Neural progenitor cell (in vitro differentiated cells): ENCODE results near the gene CDIP1. TPM values are rescaled to one million over a fixed set of nuclear protein-coding genes. Genes with fewer than 3 reads are reported as not detected.

Experiments used
- DNase-seq: peaks from one replicate; pipeline ENCODE4 v3.0.0-alpha.2; 2016; ENCODE audit warnings: low spot score
- H2AFZ ChIP-seq: fragments of 200-600 bp; sonication (generic); replicated peaks from 2 replicates; pipeline ENCODE4 v1.6.1; 2016; ENCODE audit warnings: antibody characterized with exemption
- H3F3A ChIP-seq: fragments of 200-600 bp; sonication (generic); 2 replicates; pipeline ENCODE4 v1.6.1; 2016; ENCODE audit warnings: antibody characterized with exemption, low read depth
- H3K27ac ChIP-seq: fragments of 200-600 bp; sonication (generic); 2 replicates; pipeline ENCODE4 v1.5.1; 2016; ENCODE audit warnings: mild to moderate bottlenecking
- H3K27me3 ChIP-seq: fragments of 200-600 bp; sonication (generic); 2 replicates; pipeline ENCODE4 v1.6.1; 2016; ENCODE audit warnings: mild to moderate bottlenecking, moderate library complexity
- H3K36me3 ChIP-seq: fragments of 200-600 bp; sonication (generic); 2 replicates; pipeline ENCODE4 v1.5.1; 2016
- H3K4me1 ChIP-seq: fragments of 200-600 bp; sonication (generic); 2 replicates; pipeline ENCODE4 v1.6.1; 2016; ENCODE audit warnings: mixed run types
- H3K4me2 ChIP-seq: fragments of 200-600 bp; sonication (generic); 2 replicates; pipeline ENCODE4 v1.6.1; 2016
- H3K4me3 ChIP-seq: fragments of 200-600 bp; sonication (generic); 2 replicates; pipeline ENCODE4 v1.5.1; 2016
- H3K79me2 ChIP-seq: fragments of 200-600 bp; sonication (generic); 2 replicates; pipeline ENCODE4 v1.6.1; 2016; ENCODE audit warnings: low read depth
- H3K9ac ChIP-seq: fragments of 200-600 bp; sonication (generic); 2 replicates; pipeline ENCODE4 v1.6.1; 2016
- H3K9me3 ChIP-seq: fragments of 200-600 bp; sonication (generic); 2 replicates; pipeline ENCODE4 v1.5.1; 2016; ENCODE audit warnings: low read depth
- H4K20me1 ChIP-seq: fragments of 200-600 bp; sonication (generic); 2 replicates; pipeline ENCODE4 v1.6.1; 2016; ENCODE audit warnings: low read depth
- H3K27ac Mint-ChIP-seq: 3 replicates; pipeline ENCODE4 v1.8.0; 2021; ENCODE audit warnings: mixed read lengths
- H3K27me3 Mint-ChIP-seq: 2 replicates; pipeline ENCODE4 v1.8.0; 2022; ENCODE audit warnings: low read depth, mild to moderate bottlenecking, inconsistent platforms, moderate library complexity, mixed read lengths; ENCODE audit not compliant: insufficient read depth
- H3K36me3 Mint-ChIP-seq: 3 replicates; pipeline ENCODE4 v1.8.0; 2021; ENCODE audit warnings: mixed read lengths
- H3K4me1 Mint-ChIP-seq: 3 replicates; pipeline ENCODE4 v1.8.0; 2021; ENCODE audit warnings: mixed read lengths
- H3K4me3 Mint-ChIP-seq: 3 replicates; pipeline ENCODE4 v1.8.0; 2021; ENCODE audit warnings: mild to moderate bottlenecking, moderate library complexity, mixed read lengths
- H3K9me3 Mint-ChIP-seq: 3 replicates; pipeline ENCODE4 v1.8.0; 2020; ENCODE audit warnings: mixed read lengths
- CTCF ChIP-seq: fragments of 200-600 bp; sonication (generic); IDR thresholded peaks from 2 replicates; pipeline ENCODE4 v1.5.1; 2017; ENCODE audit warnings: antibody characterized with exemption, mild to moderate bottlenecking
- EZH2 ChIP-seq: fragments of 200-600 bp; sonication (generic); IDR thresholded peaks from 2 replicates; pipeline ENCODE4 v1.6.1; 2017; ENCODE audit warnings: antibody characterized with exemption, mild to moderate bottlenecking, moderate library complexity
- EZH2phosphoT487 ChIP-seq: fragments of 200-600 bp; sonication (generic); IDR thresholded peaks from 2 replicates; pipeline ENCODE4 v1.6.1; 2017; ENCODE audit warnings: antibody characterized with exemption
- total RNA-seq: library from RNA; depleted of rRNA; stranded (reverse); fragments of >200 nt; gene quantifications from 2 replicates; pipeline ENCODE4 v1.2.3, GENCODE V29; 2015; ENCODE audit warnings: low replicate concordance

CDIP1 gene
- total RNA-seq, 1 donor from 2014 or later, result 13.1 TPM

GRCh38 chr16:4472880-4473279, 65.7 kb downstream of the CDIP1 start:
- peaks cover 6% of the 10 kb centered on the region for H3K9me3 ChIP-seq
- no peak overlapping the region for H3K4me3 ChIP-seq
- no peak overlapping the region for H3K27ac ChIP-seq
- peaks cover 10% of the 10 kb centered on the region for H3K4me1 ChIP-seq
- peaks cover 14% of the 10 kb centered on the region for H3K4me1 Mint-ChIP-seq
- H4K20me1 ChIP-seq, result peaks cover 10% of the 10 kb centered on the region
- H3F3A ChIP-seq, result peaks cover 38% of the 10 kb centered on the region
- H3K9ac ChIP-seq, result no peak overlapping the region
- H3K27ac Mint-ChIP-seq, result no peak overlapping the region
- no peak for DNase-seq
- H3K4me2 ChIP-seq, result peak overlapping the region; percentile 83
- no peaks in the 10 kb centered on the region for H3K36me3 ChIP-seq
- peaks cover 7% of the 10 kb centered on the region for H3K27me3 Mint-ChIP-seq
- H3K9me3 Mint-ChIP-seq, result peaks cover 8% of the 10 kb centered on the region
- peak overlapping the region; percentile 14 for H3K4me3 Mint-ChIP-seq
- no peak for TF ChIP-seq EZH2
- TF ChIP-seq CTCF, result no peak
- no peak for TF ChIP-seq EZH2phosphoT487
- peaks cover 6% of the 10 kb centered on the region for H3K36me3 Mint-ChIP-seq
- H2AFZ ChIP-seq, result no peak overlapping the region
- H3K79me2 ChIP-seq, result peaks cover 23% of the 10 kb centered on the region
- peaks cover 4% of the 10 kb centered on the region for H3K27me3 ChIP-seq

GRCh38 chr16:4471869-4472268, 66.7 kb downstream of the CDIP1 start:
- Histone ChIP-seq H2AFZ (no peak overlapping the region), H3K27me3 (peaks cover 4% of the 10 kb centered on the region), H3K27ac (no peak overlapping the region), H3K4me2 (no peak overlapping the region), H3K4me3 (no peak overlapping the region), H3K4me1 (peaks cover 10% of the 10 kb centered on the region), H3K9me3 (peaks cover 6% of the 10 kb centered on the region), H3F3A (peaks cover 30% of the 10 kb centered on the region), H3K36me3 (no peaks in the 10 kb centered on the region), H4K20me1 (peaks cover 10% of the 10 kb centered on the region), H3K9ac (no peak overlapping the region), H3K79me2 (peaks cover 23% of the 10 kb centered on the region)
- TF ChIP-seq CTCF (no peak), EZH2phosphoT487 (no peak), EZH2 (no peak)
- Mint-ChIP-seq H3K4me3 (no peak overlapping the region), H3K36me3 (peaks cover 8% of the 10 kb centered on the region), H3K4me1 (peaks cover 7% of the 10 kb centered on the region), H3K27ac (no peak overlapping the region), H3K27me3 (peaks cover 11% of the 10 kb centered on the region), H3K9me3 (peaks cover 8% of the 10 kb centered on the region)
- no peak for DNase-seq

GRCh38 chr16:4468972-4469371, 69.6 kb downstream of the CDIP1 start:
- TF ChIP-seq EZH2phosphoT487 (no peak), CTCF (no peak), EZH2 (no peak)
- no peaks in the 10 kb centered on the region for H3K36me3 ChIP-seq

More at GRCh38 chr16:4468972-4469371, 69.6 kb downstream of the CDIP1 start:
- Mint-ChIP-seq H3K4me1 (no peaks in the 10 kb centered on the region), H3K4me3 (no peak overlapping the region), H3K9me3 (no peaks in the 10 kb centered on the region), H3K27ac (no peak overlapping the region), H3K27me3 (peaks cover 8% of the 10 kb centered on the region), H3K36me3 (peaks cover 8% of the 10 kb centered on the region)
- Histone ChIP-seq H3K79me2 (peaks cover 23% of the 10 kb centered on the region), H3K4me1 (peaks cover 10% of the 10 kb centered on the region), H3K27ac (no peak overlapping the region), H3K9ac (no peak overlapping the region), H3K4me3 (no peak overlapping the region), H4K20me1 (peaks cover 10% of the 10 kb centered on the region), H3K4me2 (no peak overlapping the region), H3K27me3 (no peaks in the 10 kb centered on the region), H2AFZ (no peak overlapping the region), H3F3A (peaks cover 11% of the 10 kb centered on the region), H3K9me3 (no peaks in the 10 kb centered on the region)
- no peak for DNase-seq
